Right lobe of liver (tissue), 6 donors: ENCODE data around the gene FIZ1. TPM values are rescaled to one million over a fixed set of nuclear protein-coding genes. Genes with fewer than 3 reads are reported as not detected.

Experiments used
- ATAC-seq, 4 donors: fragments of 200-7000 bp; cut with Tn5 transposase; one replicate each; pipeline ENCODE4 v1.9.1; 2020; ENCODE audit warnings: mild to moderate bottlenecking in 4 of 4, moderate library complexity in 4 of 4
- DNase-seq, 3 donors: peaks; one replicate each; pipeline ENCODE4 v3.0.0-alpha.2; 2020
- H3K27ac ChIP-seq, 3 donors: fragments of 200-600 bp; one replicate each; pipeline ENCODE4 v1.8.0; 2022
- H3K27me3 ChIP-seq, 2 donors: fragments of 200-600 bp; one replicate each; pipeline ENCODE4 v1.8.0; 2022
- H3K36me3 ChIP-seq, 4 donors: fragments of 200-600 bp; sonication (generic) in 1 of 4; one replicate each; pipeline versions ENCODE4 v1.5.1 to v1.8.0; 2017 to 2022; ENCODE audit warnings: control low read depth in 1 of 4
- H3K4me1 ChIP-seq, 4 donors: fragments of 200-600 bp; sonication (generic) in 1 of 4; one replicate each; pipeline versions ENCODE4 v1.5.1 to v1.8.0; 2017 to 2022; ENCODE audit warnings: control low read depth in 1 of 4
- H3K4me3 ChIP-seq, 3 donors: fragments of 200-600 bp; one replicate each; pipeline ENCODE4 v1.8.0; 2022
- H3K9me3 ChIP-seq, 4 donors: fragments of 200-600 bp; sonication (generic) in 1 of 4; one replicate each; pipeline versions ENCODE4 v1.5.1 to v1.8.0; 2017 to 2022; ENCODE audit warnings: control low read depth in 1 of 4
- CTCF ChIP-seq, 4 donors: fragments of 200-600 bp in 3 of 4; fragments of 450-650 bp in 1 of 4; IDR thresholded peaks; one replicate each; pipeline versions ENCODE4 v1.5.1 to v1.8.0; 2016 to 2022; ENCODE audit warnings: antibody characterized with exemption in 4 of 4, mild to moderate bottlenecking in 2 of 4
- POLR2A ChIP-seq: fragments of 450-650 bp; IDR thresholded peaks from one replicate; pipeline ENCODE4 v1.6.1; 2017; ENCODE audit warnings: antibody characterized with exemption, mild to moderate bottlenecking
- WGBS: methylation state at CpG from one replicate; pipeline ENCODE4 v1.1.6; 2018; ENCODE audit warnings: low coverage, low lambda C conversion rate; ENCODE audit not compliant: insufficient coverage; ENCODE audit errors: missing lambda C conversion rate; 5-methylcytosine and 5-hydroxymethylcytosine counted together
- intact Hi-C, 2 donors: fragments of 100-400 bp; cut with DNase I; formaldehyde crosslinking; loops; one replicate each; pipeline versions ENCODE4 v1.11.2 to v1.14.1; 2022
- total RNA-seq, 6 experiments: library from RNA; depleted of rRNA in 2 of 6; stranded (reverse); fragments of >200 nt in 2 of 6; fragmentation: NEBNext Ultra II Directional in 3 of 6; extraction: Animal tissue kit (Norgen Biotek cat#: 25700) in 3 of 6; gene quantifications; one replicate each; pipeline versions ENCODE4 v1.1.0 to v1.2.4, GENCODE V29; 2016 to 2023
- donor health status: DM: no; HTN: yes; CAD: no.
- donor health status: DM: no; HTN: no; CAD: no.
- donor health status: DM: no; HTN: no; CAD: no.
- donor health status: DM: no; HTN: yes; CAD: no.
- donor health status: DM: no; HTN: yes; CAD: no.

FIZ1 gene
- total RNA-seq, 6 experiments from 2014 or later: 3.0 to 13.1 (median 5.1) TPM

GRCh38 chr19:55601084-55601483 is 1.8 kb upstream of the FIZ1 start:
- intact Hi-C loops: no loop called here
- 57% methylated on average over 4 of the region's 4 CpGs for WGBS
- H3K4me3 ChIP-seq: peak overlapping the region in 2 of 3 donors; percentile 99
- H3K36me3 ChIP-seq: peaks cover 0 to 9% (median 2%) of the 10 kb centered on the region in 4 donors
- no peaks in the 10 kb centered on the region for H3K27me3 ChIP-seq
- H3K4me1 ChIP-seq: peaks cover 0 to 6% (median 2%) of the 10 kb centered on the region in 4 donors
- no peak for ATAC-seq
- H3K9me3 ChIP-seq: no peaks in the 10 kb centered on the region
- H3K27ac ChIP-seq: peak overlapping the region in 2 of 3 donors; percentile 87 to 97
- DNase-seq: no peak
- TF ChIP-seq POLR2A (no peak), CTCF (IDR thresholded peaks at IDR 0.05) (no peak)

- ATAC-seq (no peak), DNase-seq (no peak)
- H3K36me3 ChIP-seq: peaks cover 0 to 9% (median 2%) of the 10 kb centered on the region in 4 donors
- H3K4me1 ChIP-seq: peaks cover 0 to 6% (median 2%) of the 10 kb centered on the region in 4 donors
- H3K9me3 ChIP-seq: no peaks in the 10 kb centered on the region
- H3K4me3 ChIP-seq: peak overlapping the region; percentile 84 to 99 (median 99)
- intact Hi-C loops: no loop called here
- 15% methylated on average over 6 of the region's 15 CpGs for WGBS
- TF ChIP-seq CTCF (IDR thresholded peaks at IDR 0.05) (no peak), POLR2A (no peak)
- H3K27me3 ChIP-seq: no peaks in the 10 kb centered on the region
- H3K27ac ChIP-seq: peak overlapping the region; percentile 87 to 97 (median 94)
These were observed 1.3 kb upstream of the FIZ1 start for GRCh38 chr19:55600662-55601028.

GRCh38 chr19:55599842-55600661 is 735 bp upstream of the FIZ1 start, which contains the start of gene ZNF524:
Gene ZNF524, plus strand, starts transcription at chr19:55600288. Its CDS starts 1,825 bp downstream, at chr19:55602113.
- ATAC-seq (peak; percentile 56 to 68 (median 62)), DNase-seq (peak; percentile 89 to 90 (median 90))
- peaks cover 0 to 6% (median 2%) of the 10 kb centered on the region in 4 donors for H3K4me1 ChIP-seq
- WGBS: 0% methylated on average over 17 of the region's 97 CpGs
- H3K36me3 ChIP-seq: peaks cover 0 to 9% (median 2%) of the 10 kb centered on the region in 4 donors
- peak within 1 kb of the TSS; percentile 87 to 97 (median 94) for H3K27ac ChIP-seq
- intact Hi-C loops: no loop called here
- peak within 1 kb of the TSS; percentile 84 to 99 (median 99) for H3K4me3 ChIP-seq
- TF ChIP-seq CTCF (IDR thresholded peaks at IDR 0.05) (no peak), POLR2A (peak; percentile 15)
- H3K9me3 ChIP-seq: no peaks in the 10 kb centered on the region
- H3K27me3 ChIP-seq: no peaks in the 10 kb centered on the region

- TF ChIP-seq POLR2A (peak; percentile 77), CTCF (IDR thresholded peaks at IDR 0.05) (no peak)
- 4% methylated on average over 10 of the region's 26 CpGs for WGBS
- Histone ChIP-seq H3K4me1 (no peaks in the 10 kb centered on the region), H3K27ac (peak overlapping the region; percentile 87 to 97 (median 94)), H3K9me3 (no peaks in the 10 kb centered on the region), H3K4me3 (peak overlapping the region; percentile 84 to 99 (median 99)), H3K36me3 (peaks cover 0 to 9% (median 2%) of the 10 kb centered on the region in 4 donors), H3K27me3 (no peaks in the 10 kb centered on the region)
- intact Hi-C loops: no loop called here
- DNase-seq (peak; percentile 95 to 96 (median 95)), ATAC-seq (peak; percentile 83 to 89 (median 86))
These were observed 424 bp downstream of the FIZ1 start for GRCh38 chr19:55598719-55599467.
